ENCODE results near the gene C1QTNF3. TPM values are rescaled to one million over a fixed set of nuclear protein-coding genes. Genes with fewer than 3 reads are reported as not detected.

The C1QTNF3 gene
- total RNA-seq, 2 donors from 2014 or later: 4.3 to 11.6 TPM

DNA sequence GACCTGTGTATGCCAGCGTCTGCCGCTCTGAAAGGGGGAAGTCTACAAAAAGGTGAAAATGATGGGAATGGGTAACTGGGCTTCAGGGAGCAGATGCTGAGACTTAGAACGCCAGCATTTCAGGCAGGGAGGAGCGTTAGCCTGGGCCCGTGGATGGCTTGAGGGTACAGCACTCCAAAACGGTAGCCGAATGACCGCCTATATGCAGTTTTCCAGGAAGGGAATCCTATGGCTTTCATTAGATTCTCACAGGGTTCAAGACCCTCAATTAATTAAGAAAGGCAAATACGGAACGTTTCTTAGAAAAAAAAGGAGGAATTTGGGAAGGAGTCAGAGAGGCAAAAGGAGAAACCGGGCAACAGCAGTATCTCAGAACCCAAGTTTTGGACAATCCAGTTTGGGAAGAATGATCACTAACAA, 35.8 kb downstream of the C1QTNF3 start:
- no peak for DNase-seq (ENCODE audit: low spot score)
- peak overlapping the region; percentile 80 to 81 for H3K27ac ChIP-seq
- TF ChIP-seq, protein P1, sequence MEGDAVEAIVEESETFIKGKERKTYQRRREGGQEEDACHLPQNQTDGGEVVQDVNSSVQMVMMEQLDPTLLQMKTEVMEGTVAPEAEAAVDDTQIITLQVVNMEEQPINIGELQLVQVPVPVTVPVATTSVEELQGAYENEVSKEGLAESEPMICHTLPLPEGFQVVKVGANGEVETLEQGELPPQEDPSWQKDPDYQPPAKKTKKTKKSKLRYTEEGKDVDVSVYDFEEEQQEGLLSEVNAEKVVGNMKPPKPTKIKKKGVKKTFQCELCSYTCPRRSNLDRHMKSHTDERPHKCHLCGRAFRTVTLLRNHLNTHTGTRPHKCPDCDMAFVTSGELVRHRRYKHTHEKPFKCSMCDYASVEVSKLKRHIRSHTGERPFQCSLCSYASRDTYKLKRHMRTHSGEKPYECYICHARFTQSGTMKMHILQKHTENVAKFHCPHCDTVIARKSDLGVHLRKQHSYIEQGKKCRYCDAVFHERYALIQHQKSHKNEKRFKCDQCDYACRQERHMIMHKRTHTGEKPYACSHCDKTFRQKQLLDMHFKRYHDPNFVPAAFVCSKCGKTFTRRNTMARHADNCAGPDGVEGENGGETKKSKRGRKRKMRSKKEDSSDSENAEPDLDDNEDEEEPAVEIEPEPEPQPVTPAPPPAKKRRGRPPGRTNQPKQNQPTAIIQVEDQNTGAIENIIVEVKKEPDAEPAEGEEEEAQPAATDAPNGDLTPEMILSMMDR (IDR thresholded peaks at IDR 0.05): no peak
- no peaks in the 10 kb centered on the region for H3K9me3 ChIP-seq
- peaks cover 3% of the 10 kb centered on the region for H3K36me3 ChIP-seq
- H3K27me3 ChIP-seq (replicated peaks; ENCODE audit: insufficient read depth): no peaks in the 10 kb centered on the region
- peaks cover 5 to 23% of the 10 kb centered on the region in 2 donors for H3K4me1 ChIP-seq (ENCODE audit: control insufficient read depth in 1 of 2, low read depth in 2 of 2)
- peak overlapping the region; percentile 81 for H3K4me3 ChIP-seq
- no peak for ATAC-seq (ENCODE audit: insufficient number of reproducible peaks, low FRiP score, low read depth)

DNA sequence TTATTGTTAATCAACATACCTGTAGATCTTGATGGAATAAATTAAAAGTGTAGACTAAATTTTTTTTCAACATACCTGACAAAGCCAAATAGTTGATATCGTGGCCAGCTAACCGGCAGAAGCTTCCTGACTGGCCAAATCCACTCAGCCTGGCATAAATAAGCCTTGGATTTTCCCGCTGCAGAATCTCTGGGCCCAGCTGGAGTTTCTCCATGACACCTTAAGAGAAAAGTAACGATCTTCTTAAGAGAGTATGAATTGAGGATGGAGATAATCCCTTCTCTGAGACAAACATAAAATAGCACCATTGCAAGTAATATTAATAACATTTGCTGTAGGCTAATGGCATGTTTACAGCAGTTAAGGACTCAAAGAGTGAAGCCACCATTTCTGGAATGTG, 37.3 kb downstream of the C1QTNF3 start:
- no peaks in the 10 kb centered on the region for H3K9me3 ChIP-seq
- peaks cover 4% of the 10 kb centered on the region for H3K36me3 ChIP-seq
- peaks cover 5 to 23% of the 10 kb centered on the region in 2 donors for H3K4me1 ChIP-seq (ENCODE audit: control insufficient read depth in 1 of 2, low read depth in 2 of 2)
- TF ChIP-seq, protein P1 (IDR thresholded peaks at IDR 0.05): no peak
- no peaks in the 10 kb centered on the region for H3K27me3 ChIP-seq (replicated peaks; ENCODE audit: insufficient read depth)
- H3K27ac ChIP-seq: no peak overlapping the region
- no peak overlapping the region for H3K4me3 ChIP-seq
- ATAC-seq (ENCODE audit: insufficient number of reproducible peaks, low FRiP score, low read depth): no peak
- DNase-seq (ENCODE audit: low spot score): no peak

DNA sequence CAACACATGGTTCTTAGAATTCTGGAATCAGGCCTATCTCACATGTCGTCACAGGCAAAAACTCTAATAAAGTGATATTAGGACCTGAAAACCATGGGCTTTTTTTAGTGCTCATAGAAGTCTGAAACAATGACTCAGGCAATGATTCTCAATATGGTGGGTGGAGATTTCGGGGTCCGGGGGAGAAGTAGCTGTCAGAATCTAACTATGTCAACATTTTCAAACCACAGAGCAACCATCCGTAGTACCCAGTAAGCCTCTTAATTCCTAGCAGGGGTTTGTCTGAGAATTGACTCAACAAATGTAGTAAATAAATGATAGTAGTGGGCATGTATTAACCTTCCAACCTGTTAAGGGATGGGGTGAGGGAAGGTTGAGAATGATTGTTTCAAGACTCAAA, 37.8 kb downstream of the C1QTNF3 start:
- no peak overlapping the region for H3K27ac ChIP-seq
- peaks cover 4% of the 10 kb centered on the region for H3K36me3 ChIP-seq
- TF ChIP-seq, protein P1 (IDR thresholded peaks at IDR 0.05): no peak
- peaks cover 5 to 23% of the 10 kb centered on the region in 2 donors for H3K4me1 ChIP-seq (ENCODE audit: control insufficient read depth in 1 of 2, low read depth in 2 of 2)
- H3K4me3 ChIP-seq: no peak overlapping the region
- H3K9me3 ChIP-seq: no peaks in the 10 kb centered on the region
- no peak for DNase-seq (ENCODE audit: low spot score)
- no peak for ATAC-seq (ENCODE audit: insufficient number of reproducible peaks, low FRiP score, low read depth)
- H3K27me3 ChIP-seq (replicated peaks; ENCODE audit: insufficient read depth): no peaks in the 10 kb centered on the region

DNA sequence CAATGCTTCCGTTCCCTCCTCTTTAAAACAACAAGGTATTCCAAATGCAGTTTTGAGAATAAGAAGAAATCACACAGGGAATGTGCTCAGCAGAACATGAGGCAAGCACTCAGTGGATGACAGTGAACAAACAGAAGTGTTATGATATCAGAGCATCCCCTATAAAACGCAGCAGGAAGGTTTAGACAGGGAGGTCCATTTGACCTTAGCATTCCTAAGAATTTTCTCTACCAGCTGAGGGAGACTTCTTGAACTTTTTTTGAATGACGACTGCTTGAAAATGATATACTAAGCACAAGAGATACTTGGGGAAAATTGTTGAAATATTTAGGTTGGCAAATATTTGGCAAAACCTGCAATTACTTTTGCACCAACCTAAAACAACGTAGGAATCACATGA, 39.1 kb downstream of the C1QTNF3 start:
- no peak for DNase-seq (ENCODE audit: low spot score)
- Histone ChIP-seq H3K36me3 (peaks cover 4% of the 10 kb centered on the region), H3K27me3 (replicated peaks; ENCODE audit: insufficient read depth) (no peaks in the 10 kb centered on the region), H3K27ac (no peak overlapping the region), H3K4me1 (ENCODE audit: control insufficient read depth in 1 of 2, low read depth in 2 of 2) (peaks cover 5 to 19% of the 10 kb centered on the region in 2 donors), H3K4me3 (no peak overlapping the region), H3K9me3 (no peaks in the 10 kb centered on the region)
- ATAC-seq (ENCODE audit: insufficient number of reproducible peaks, low FRiP score, low read depth): no peak
- TF ChIP-seq, protein P1 (IDR thresholded peaks at IDR 0.05): no peak

DNA sequence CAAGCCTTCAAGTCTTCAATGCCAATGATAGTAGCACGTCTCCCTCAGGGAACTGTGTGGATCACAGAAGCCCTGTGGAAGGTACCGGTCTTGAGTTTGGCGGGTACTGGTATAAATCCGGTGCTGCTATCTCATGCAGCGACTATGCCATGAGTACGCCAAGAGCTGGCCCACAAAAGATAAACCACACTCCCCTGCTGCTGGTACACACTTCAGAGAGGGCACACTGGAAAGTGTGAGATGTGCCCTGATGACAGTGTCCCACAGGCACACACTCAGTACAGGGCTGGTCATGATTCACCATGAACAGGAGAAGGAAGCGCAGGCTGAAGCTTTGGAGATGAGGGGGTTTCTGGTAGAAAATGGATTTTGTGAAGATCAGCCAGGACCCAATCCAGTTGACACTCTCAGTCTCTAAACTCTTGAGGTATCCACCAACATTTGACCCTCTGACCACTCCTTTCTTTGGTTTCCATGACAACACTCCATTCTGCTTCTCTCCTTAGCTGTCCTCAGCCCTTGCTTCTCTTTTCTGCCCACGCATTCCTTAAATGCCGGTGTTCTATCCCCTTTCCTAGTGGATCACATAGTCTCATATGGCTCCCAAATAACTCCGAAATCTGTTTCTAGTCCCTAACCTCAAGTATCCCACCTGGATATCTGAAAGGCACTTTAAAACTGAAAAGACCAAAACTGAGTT, 40.2 kb downstream of the C1QTNF3 start:
- no peaks in the 10 kb centered on the region for H3K27me3 ChIP-seq (replicated peaks; ENCODE audit: insufficient read depth)
- peaks cover 4% of the 10 kb centered on the region for H3K36me3 ChIP-seq
- peaks cover 5 to 14% of the 10 kb centered on the region in 2 donors for H3K4me1 ChIP-seq (ENCODE audit: control insufficient read depth in 1 of 2, low read depth in 2 of 2)
- no peak for ATAC-seq (ENCODE audit: insufficient number of reproducible peaks, low FRiP score, low read depth)
- H3K27ac ChIP-seq: no peak overlapping the region
- no peak for DNase-seq (ENCODE audit: low spot score)
- H3K9me3 ChIP-seq: no peaks in the 10 kb centered on the region
- TF ChIP-seq, protein P1 (IDR thresholded peaks at IDR 0.05): no peak
- no peak overlapping the region for H3K4me3 ChIP-seq
